ENCODE measurements around the gene DAB1. TPM values are rescaled to one million over a fixed set of nuclear protein-coding genes. Genes with fewer than 3 reads are reported as not detected.

Gene DAB1
- total RNA-seq, 4 donors from 2014 or later = 0.22 TPM; not detected in 3

GRCh38 chr1:57357462-57357861 lies 66.4 kb downstream of the DAB1 start:
- no peak for DNase-seq
- in situ Hi-C loops (cut with MboI; ENCODE audit: low sequenced_read_pairs in 4 of 4) = no loop called here
- no peaks in the 10 kb centered on the region for H3K9me3 ChIP-seq
- H3K4me1 ChIP-seq = no peaks in the 10 kb centered on the region
- H3K4me3 ChIP-seq = no peak overlapping the region
- intact Hi-C loops (cut with DNase I; ENCODE audit: low total_unique reads) = no loop called here
- no peak for ATAC-seq
- no peak overlapping the region for H3K27ac ChIP-seq
- no peaks in the 10 kb centered on the region for H3K36me3 ChIP-seq
- no peak for TF ChIP-seq POLR2A (IDR thresholded peaks at IDR 0.05)
- TF ChIP-seq CTCF (IDR thresholded peaks at IDR 0.05 in 4 of 5, conservative IDR thresholded peaks at IDR 0.05 in 1 of 5) = no peak
- peaks cover 0 to 5% (median 0%) of the 10 kb centered on the region in 3 donors for H3K27me3 ChIP-seq

- Histone ChIP-seq H3K27ac (no peak overlapping the region), H3K27me3 (peaks cover 0 to 2% (median 0%) of the 10 kb centered on the region in 3 donors), H3K4me3 (no peak overlapping the region), H3K9me3 (no peaks in the 10 kb centered on the region), H3K4me1 (no peaks in the 10 kb centered on the region), H3K36me3 (no peaks in the 10 kb centered on the region)
- DNase-seq = no peak
- ATAC-seq = no peak
- no peak for TF ChIP-seq CTCF (IDR thresholded peaks at IDR 0.05 in 4 of 5, conservative IDR thresholded peaks at IDR 0.05 in 1 of 5)
- no peak for TF ChIP-seq POLR2A (IDR thresholded peaks at IDR 0.05)
- intact Hi-C loops (cut with DNase I; ENCODE audit: low total_unique reads) = no loop called here
- in situ Hi-C loops (cut with MboI; ENCODE audit: low sequenced_read_pairs in 4 of 4) = no loop called here
These were observed 70.2 kb downstream of the DAB1 start for GRCh38 chr1:57353654-57354053.

- H3K9me3 ChIP-seq = no peaks in the 10 kb centered on the region
- no peaks in the 10 kb centered on the region for H3K27me3 ChIP-seq
- in situ Hi-C loops (cut with MboI; ENCODE audit: low sequenced_read_pairs in 4 of 4) = no loop called here
- no peaks in the 10 kb centered on the region for H3K4me1 ChIP-seq
- no peak for TF ChIP-seq CTCF (IDR thresholded peaks at IDR 0.05 in 4 of 5, conservative IDR thresholded peaks at IDR 0.05 in 1 of 5)
- TF ChIP-seq POLR2A (IDR thresholded peaks at IDR 0.05) = no peak
- ATAC-seq (no peak), DNase-seq (no peak)
- intact Hi-C loops (cut with DNase I; ENCODE audit: low total_unique reads) = no loop called here
- H3K4me3 ChIP-seq = no peak overlapping the region
- H3K36me3 ChIP-seq = no peaks in the 10 kb centered on the region
- H3K27ac ChIP-seq = no peak overlapping the region
These were observed 73.2 kb downstream of the DAB1 start for GRCh38 chr1:57350610-57351009.

- Histone ChIP-seq H3K27ac (no peak overlapping the region), H3K9me3 (no peaks in the 10 kb centered on the region), H3K4me3 (no peak overlapping the region), H3K36me3 (no peaks in the 10 kb centered on the region), H3K27me3 (no peaks in the 10 kb centered on the region), H3K4me1 (no peaks in the 10 kb centered on the region)
- TF ChIP-seq CTCF (IDR thresholded peaks at IDR 0.05 in 4 of 5, conservative IDR thresholded peaks at IDR 0.05 in 1 of 5) (no peak), POLR2A (IDR thresholded peaks at IDR 0.05) (no peak)
- ATAC-seq (no peak), DNase-seq (no peak)
- intact Hi-C loops (cut with DNase I; ENCODE audit: low total_unique reads) (no loop called here), in situ Hi-C loops (cut with MboI; ENCODE audit: low sequenced_read_pairs in 4 of 4) (no loop called here)
These were observed 74.9 kb downstream of the DAB1 start for GRCh38 chr1:57348921-57349320.

- intact Hi-C loops (cut with DNase I; ENCODE audit: low total_unique reads) (no loop called here), in situ Hi-C loops (cut with MboI; ENCODE audit: low sequenced_read_pairs in 4 of 4) (no loop called here)
- no peak for DNase-seq
- no peak for TF ChIP-seq CTCF (IDR thresholded peaks at IDR 0.05 in 4 of 5, conservative IDR thresholded peaks at IDR 0.05 in 1 of 5)
- no peak for TF ChIP-seq POLR2A (IDR thresholded peaks at IDR 0.05)
- Histone ChIP-seq H3K36me3 (no peaks in the 10 kb centered on the region), H3K27ac (no peak overlapping the region), H3K4me1 (no peaks in the 10 kb centered on the region), H3K4me3 (no peak overlapping the region), H3K9me3 (no peaks in the 10 kb centered on the region), H3K27me3 (no peaks in the 10 kb centered on the region)
- no peak for ATAC-seq
These were observed 77.9 kb downstream of the DAB1 start for GRCh38 chr1:57345916-57346315.
